GM12878 (cell line): ENCODE measurements around the gene TMEM217. TPM values are rescaled to one million over a fixed set of nuclear protein-coding genes. Genes with fewer than 3 reads are reported as not detected.

Source experiments
- ATAC-seq: fragments of 200-7000 bp; cut with Tn5 transposase; 3 replicates; pipeline ENCODE4 v1.9.1; 2020; ENCODE audit warnings: mild to moderate bottlenecking, moderate library complexity
- BruUV-seq: library from RNA; stranded (reverse); fragments of 400-500 nt; replicated peaks from 2 replicates; lab custom pipeline; 2021; lab: Mats Ljungman, UMichigan
- CTCF ChIA-PET: fragments of 300-600 bp; sonication (Branson Sonifier 250); formaldehyde crosslinking; extraction: SDS; loops from one replicate; lab custom pipeline; 2021; ENCODE audit warnings: inconsistent platforms; lab: Yijun Ruan, JAX
- POLR2A ChIA-PET: fragments of 350-600 bp; formaldehyde crosslinking; extraction: SDS; loops from one replicate; lab custom pipeline; 2021; ENCODE audit warnings: inconsistent platforms; lab: Charles Lee
- RAD21 ChIA-PET: fragments of 300-600 bp; sonication (Branson Sonifier 250); formaldehyde crosslinking; loops from one replicate; lab custom pipeline; 2023; ENCODE audit warnings: antibody characterized with exemption; ENCODE audit not compliant: unreplicated experiment; lab: Charles Lee
- SMC1A ChIA-PET: fragments of 300-600 bp; sonication (Branson Sonifier 250); formaldehyde crosslinking; loops from one replicate; lab custom pipeline; 2023; ENCODE audit not compliant: unreplicated experiment, uncharacterized antibody; lab: Charles Lee
- DNase-seq: peaks from one replicate; pipeline ENCODE4 v3.0.0-alpha.2; 2011; ENCODE audit warnings: low read depth, low spot score
- FAIRE-seq: peaks from 3 replicates; lab custom pipeline; 2011; peaks lifted over from hg19 to GRCh38; lab: Jason Lieb, UNC
- H2AFZ ChIP-seq: 2 replicates; pipeline ENCODE4 v1.6.0; 2011; ENCODE audit warnings: low read depth, low read length, control low read depth; ENCODE audit not compliant: control insufficient read depth
- H3K27ac ChIP-seq: 2 replicates; pipeline ENCODE4 v1.5.1; 2011; ENCODE audit warnings: control low read depth; ENCODE audit not compliant: control insufficient read depth, insufficient read depth
- H3K27me3 ChIP-seq, 2 experiments: replicated peaks in 1 of 2; 2 replicates each; pipeline versions ENCODE4 v1.6.0 to v1.6.1; 2011; ENCODE audit warnings: low read length in 1 of 2; ENCODE audit not compliant: control insufficient read depth in 2 of 2, insufficient read depth in 2 of 2
- H3K36me3 ChIP-seq, 2 experiments: 2 replicates each; pipeline ENCODE4 v1.5.1; 2011; ENCODE audit warnings: low read length in 1 of 2; ENCODE audit not compliant: control insufficient read depth in 2 of 2, insufficient read depth in 2 of 2
- H3K4me1 ChIP-seq: 2 replicates; pipeline ENCODE4 v1.6.1; 2011; ENCODE audit warnings: mild to moderate bottlenecking, low read length, moderate library complexity, mixed read lengths; ENCODE audit not compliant: control insufficient read depth, insufficient read depth
- H3K4me2 ChIP-seq: 2 replicates; pipeline ENCODE4 v1.6.0; 2011; ENCODE audit warnings: control low read depth; ENCODE audit not compliant: control insufficient read depth, insufficient read depth
- H3K4me3 ChIP-seq: fragments of 200-600 bp; sonication (generic); 2 replicates; pipeline ENCODE4 v1.5.1; 2016
- H3K79me2 ChIP-seq: 2 replicates; pipeline ENCODE4 v1.6.0; 2011; ENCODE audit warnings: low read length; ENCODE audit not compliant: control insufficient read depth, insufficient read depth
- H3K9ac ChIP-seq: 2 replicates; pipeline ENCODE4 v1.8.0; 2011; ENCODE audit warnings: low read length, control low read depth, mixed read lengths; ENCODE audit not compliant: control insufficient read depth, insufficient read depth
- H3K9me3 ChIP-seq: replicated peaks from 3 replicates; pipeline ENCODE4 v1.5.1; 2011; ENCODE audit warnings: mild to moderate bottlenecking, low read length; ENCODE audit not compliant: control insufficient read depth, insufficient read depth
- H4K20me1 ChIP-seq: 2 replicates; pipeline ENCODE4 v1.6.0; 2011; ENCODE audit not compliant: control insufficient read depth, insufficient read depth
- ATF3 ChIP-seq: IDR thresholded peaks from 2 replicates; pipeline ENCODE4 v1.6.1; 2011; ENCODE audit warnings: low read depth, mild to moderate bottlenecking, low read length, moderate library complexity, borderline replicate concordance; ENCODE audit errors: extremely low read depth
- BCL3 ChIP-seq: IDR thresholded peaks from 2 replicates; pipeline ENCODE4 v1.6.1; 2011; ENCODE audit warnings: borderline replicate concordance, low read depth, mild to moderate bottlenecking, moderate library complexity, low read length; ENCODE audit not compliant: insufficient read depth, poor library complexity, severe bottlenecking
- ETV6 ChIP-seq, 2 experiments: fragments of 450-650 bp in 1 of 2; IDR thresholded peaks in 1 of 2; conservative IDR thresholded peaks in 1 of 2; 2 replicates each; pipeline ENCODE4 v1.6.1; 2014; ENCODE audit warnings: antibody characterized with exemption in 1 of 2, borderline replicate concordance in 1 of 2, low read depth in 1 of 2, mild to moderate bottlenecking in 1 of 2, moderate library complexity in 1 of 2
- LARP7 ChIP-seq: fragments of 450-650 bp; IDR thresholded peaks from 2 replicates; pipeline ENCODE4 v1.6.1; 2017; ENCODE audit warnings: mild to moderate bottlenecking
- MXI1 ChIP-seq: fragments of 150-350 bp; IDR thresholded peaks from 2 replicates; pipeline ENCODE4 v1.6.1; 2011; ENCODE audit warnings: low read depth, mild to moderate bottlenecking, inconsistent platforms, low read length, improper control_type of control experiment
- PAX5 ChIP-seq: IDR thresholded peaks from 2 replicates; pipeline ENCODE4 v1.6.1; 2011; ENCODE audit warnings: low read depth, low read length, borderline replicate concordance
- POLR2A ChIP-seq: IDR thresholded peaks from 2 replicates; pipeline ENCODE4 v1.6.1; 2011; ENCODE audit warnings: low read depth, mild to moderate bottlenecking, low read length
- RBBP5 ChIP-seq: fragments of 200-600 bp; sonication (generic); conservative IDR thresholded peaks from 2 replicates; pipeline ENCODE4 v1.6.1; 2016
- SPI1 ChIP-seq: IDR thresholded peaks from 2 replicates; pipeline ENCODE4 v1.6.1; 2011; ENCODE audit warnings: low read depth, mild to moderate bottlenecking, low read length, moderate library complexity, borderline replicate concordance; ENCODE audit not compliant: insufficient read depth
- STAT1 ChIP-seq: fragments of 450-650 bp; conservative IDR thresholded peaks from 2 replicates; pipeline ENCODE4 v1.6.1; 2014; ENCODE audit warnings: antibody characterized with exemption, mild to moderate bottlenecking
- TCF3 ChIP-seq: IDR thresholded peaks from 2 replicates; pipeline ENCODE4 v1.6.1; 2012; ENCODE audit warnings: low read depth, mild to moderate bottlenecking, low read length, borderline replicate concordance; ENCODE audit not compliant: insufficient read depth
- ZNF217 ChIP-seq: fragments of 450-650 bp; IDR thresholded peaks from 2 replicates; pipeline ENCODE4 v1.6.1; 2017; ENCODE audit warnings: antibody characterized with exemption, mild to moderate bottlenecking
- WGBS: methylation state at CpG from one replicate; pipeline ENCODE4 v1.1.6; 2016; ENCODE audit warnings: low lambda C conversion rate; ENCODE audit not compliant: insufficient replicate concordance, insufficient coverage; ENCODE audit errors: missing lambda C conversion rate; 5-methylcytosine and 5-hydroxymethylcytosine counted together
- in situ Hi-C: fragments of 300-500 bp; cut with MboI; formaldehyde crosslinking; loops from 9 replicates; pipeline ENCODE4 v1.14.3; 2018; ENCODE audit warnings: mixed read lengths
- intact Hi-C: fragments of 100-400 bp; cut with micrococcal nuclease; formaldehyde crosslinking; loops from one replicate; pipeline ENCODE4 v1.14.2; 2022; ENCODE audit not compliant: unreplicated experiment
- polyA plus RNA-seq, 11 experiments: library from polyadenylated mRNA; depleted of rRNA in 4 of 11; unstranded in 6 of 11; stranded (reverse) in 5 of 11; fragments of >200 nt; fragmentation: Nextera tagmentation in 4 of 11; fragmentation: Illumina TruSeq in 1 of 11; extraction: Ambion mirVana in 4 of 11; extraction: Trizol in 1 of 11; gene quantifications; 1 replicate in 1 of 11; 2 replicates in 10 of 11; pipeline versions ENCODE4 v1.2.1 to v1.2.3, GENCODE V29; 2011 to 2016; ENCODE audit warnings: inconsistent platforms in 2 of 11, missing spikeins in 2 of 11, low read depth in 1 of 11
- total RNA-seq, 4 experiments: library from RNA; depleted of rRNA in 3 of 4; stranded (reverse); fragments of >200 nt in 3 of 4; fragmentation: Illumina TruSeq in 1 of 4; extraction: Trizol in 1 of 4; gene quantifications; 2 replicates each; pipeline versions ENCODE4 v1.2.1 to v1.2.3, GENCODE V29; 2013 to 2021
- TF ChIP-seq, protein P1 (sequence below): fragments of 450-650 bp; formaldehyde crosslinking; IDR thresholded peaks from 2 replicates; pipeline ENCODE4 v1.4.0; 2020; ENCODE audit warnings: mild to moderate bottlenecking, moderate library complexity
- TF ChIP-seq, protein P2 (sequence below): IDR thresholded peaks from 2 replicates; pipeline ENCODE4 v1.6.1; 2012; ENCODE audit warnings: low read length, inconsistent platforms

TMEM217 gene
- total and polyA plus RNA-seq, 10 of the 15 experiments (the other 5 are each of a cell fraction or from before 2014, with no cell fraction given): 1.3 to 4.5 (median 2.3) TPM

- ChIA-PET SMC1A (interaction anchor here (0.6 to 12.2 kb wide), 16 partner anchors 15 to 290 kb away, joined by 3 to 266 read pairs (median 4); partner anchors contain the start of gene C6orf89), RAD21 (interaction anchor here (0.6 to 8.3 kb wide), 7 partner anchors 34 to 387 kb away, joined by 3 to 255 read pairs (median 4); no protein-coding TSS in a partner anchor), CTCF (interaction anchor here (0.6 to 4.4 kb wide), 15 partner anchors 13 to 1301 kb away, joined by 3 to 31 read pairs (median 4); no protein-coding TSS in a partner anchor), POLR2A (interaction anchor here (0.7 to 0.8 kb wide), 2 partner anchors 125 to 286 kb away, joined by 3 to 4 read pairs; no protein-coding TSS in a partner anchor)
- ATAC-seq (peak; percentile 57), DNase-seq (no peak), FAIRE-seq (peak; percentile 92)
- H3K4me1 ChIP-seq: peaks cover 26% of the 10 kb centered on the region
- no peaks in the 10 kb centered on the region for H3K9me3 ChIP-seq
- intact Hi-C loops: loop anchor here (10.0 kb wide), 1 partner anchor 411 kb away; no protein-coding TSS in a partner anchor
- in situ Hi-C loops: loop anchor here (10.0 kb wide), 2 partner anchors 151 to 411 kb away; no protein-coding TSS in a partner anchor
- peaks cover 7 to 8% of the 10 kb centered on the region in 2 experiments for H3K36me3 ChIP-seq
- BruUV-seq: no TSS peak
- H3K27ac ChIP-seq: no peak overlapping the region; the same call in none of the 2 replicates
- no peaks in the 10 kb centered on the region; the same call in 1 of the 2 replicates for H4K20me1 ChIP-seq
- H3K9ac ChIP-seq: no peak overlapping the region
- H3K4me2 ChIP-seq: peak overlapping the region; percentile 36; the same call in 1 of the 2 replicates
- H2AFZ ChIP-seq: no peak overlapping the region
- WGBS: 27% methylated on average over 18 of the region's 18 CpGs
- no peak overlapping the region for H3K4me3 ChIP-seq
- peaks cover 8% of the 10 kb centered on the region for H3K79me2 ChIP-seq
- no peaks in the 10 kb centered on the region for H3K27me3 ChIP-seq
- TF ChIP-seq POLR2A (0 out of 2 replicates have a peak, but pooled peaks have one; percentile 25), ZNF217 (no peak), ETV6 (conservative IDR thresholded peaks at IDR 0.05 in 1 of 2, IDR thresholded peaks at IDR 0.05 in 1 of 2; ENCODE audit: borderline replicate concordance in 1 of 2, low read depth in 1 of 2) (0 out of 4 replicates have a peak, but pooled peaks of 1 of the 2 experiments have one; percentile 23), ATF3 (no peak), MXI1 (no peak), STAT1 (no peak), SPI1 (peak; percentile 16; the same call in 1 of the 2 replicates), TCF3 (peak; percentile 77; the same call in 1 of the 2 replicates), PAX5 (no peak), BCL3 (no peak), LARP7 (no peak), RBBP5 (no peak)
- TF ChIP-seq, protein P1, sequence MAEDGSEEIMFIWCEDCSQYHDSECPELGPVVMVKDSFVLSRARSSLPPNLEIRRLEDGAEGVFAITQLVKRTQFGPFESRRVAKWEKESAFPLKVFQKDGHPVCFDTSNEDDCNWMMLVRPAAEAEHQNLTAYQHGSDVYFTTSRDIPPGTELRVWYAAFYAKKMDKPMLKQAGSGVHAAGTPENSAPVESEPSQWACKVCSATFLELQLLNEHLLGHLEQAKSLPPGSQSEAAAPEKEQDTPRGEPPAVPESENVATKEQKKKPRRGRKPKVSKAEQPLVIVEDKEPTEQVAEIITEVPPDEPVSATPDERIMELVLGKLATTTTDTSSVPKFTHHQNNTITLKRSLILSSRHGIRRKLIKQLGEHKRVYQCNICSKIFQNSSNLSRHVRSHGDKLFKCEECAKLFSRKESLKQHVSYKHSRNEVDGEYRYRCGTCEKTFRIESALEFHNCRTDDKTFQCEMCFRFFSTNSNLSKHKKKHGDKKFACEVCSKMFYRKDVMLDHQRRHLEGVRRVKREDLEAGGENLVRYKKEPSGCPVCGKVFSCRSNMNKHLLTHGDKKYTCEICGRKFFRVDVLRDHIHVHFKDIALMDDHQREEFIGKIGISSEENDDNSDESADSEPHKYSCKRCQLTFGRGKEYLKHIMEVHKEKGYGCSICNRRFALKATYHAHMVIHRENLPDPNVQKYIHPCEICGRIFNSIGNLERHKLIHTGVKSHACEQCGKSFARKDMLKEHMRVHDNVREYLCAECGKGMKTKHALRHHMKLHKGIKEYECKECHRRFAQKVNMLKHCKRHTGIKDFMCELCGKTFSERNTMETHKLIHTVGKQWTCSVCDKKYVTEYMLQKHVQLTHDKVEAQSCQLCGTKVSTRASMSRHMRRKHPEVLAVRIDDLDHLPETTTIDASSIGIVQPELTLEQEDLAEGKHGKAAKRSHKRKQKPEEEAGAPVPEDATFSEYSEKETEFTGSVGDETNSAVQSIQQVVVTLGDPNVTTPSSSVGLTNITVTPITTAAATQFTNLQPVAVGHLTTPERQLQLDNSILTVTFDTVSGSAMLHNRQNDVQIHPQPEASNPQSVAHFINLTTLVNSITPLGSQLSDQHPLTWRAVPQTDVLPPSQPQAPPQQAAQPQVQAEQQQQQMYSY: no peak
- TF ChIP-seq, protein P2, sequence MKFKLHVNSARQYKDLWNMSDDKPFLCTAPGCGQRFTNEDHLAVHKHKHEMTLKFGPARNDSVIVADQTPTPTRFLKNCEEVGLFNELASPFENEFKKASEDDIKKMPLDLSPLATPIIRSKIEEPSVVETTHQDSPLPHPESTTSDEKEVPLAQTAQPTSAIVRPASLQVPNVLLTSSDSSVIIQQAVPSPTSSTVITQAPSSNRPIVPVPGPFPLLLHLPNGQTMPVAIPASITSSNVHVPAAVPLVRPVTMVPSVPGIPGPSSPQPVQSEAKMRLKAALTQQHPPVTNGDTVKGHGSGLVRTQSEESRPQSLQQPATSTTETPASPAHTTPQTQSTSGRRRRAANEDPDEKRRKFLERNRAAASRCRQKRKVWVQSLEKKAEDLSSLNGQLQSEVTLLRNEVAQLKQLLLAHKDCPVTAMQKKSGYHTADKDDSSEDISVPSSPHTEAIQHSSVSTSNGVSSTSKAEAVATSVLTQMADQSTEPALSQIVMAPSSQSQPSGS: no peak
Observed at GRCh38 chr6:37175332-37176267, 82.3 kb downstream of the TMEM217 start.
